Natural killer cell treated with Interleukin-12 subunit alpha and Interleukin-12 subunit beta and Interleukin-15 and Interleukin-18, amount 100 ng/mL, for 72 hours (primary cell): Measurements from ENCODE around the gene FAM90A1. TPM values are rescaled to one million over a fixed set of nuclear protein-coding genes. Genes with fewer than 3 reads are reported as not detected.
"Not testable (repeated sequence)": the region's sequence is repeated elsewhere in the genome, so short reads cannot be mapped to it uniquely, and the experiment has no call there.

Experiments used
- ATAC-seq, 2 donors: fragments of 150-1000 bp; cut with Tn5 transposase in 1 of 2; sonication (Bioruptor Pico), chemical (Tn5 transposase) in 1 of 2; 2 replicates each; pipeline ENCODE4 v1.10.0; 2021
- DNase-seq: peaks from one replicate; pipeline ENCODE4 v3.0.0; 2022; ENCODE audit warnings: low spot score
- H3K27ac Mint-ChIP-seq, 2 donors: 1 replicate in 1 of 2; 2 replicates in 1 of 2; pipeline ENCODE4 v1.8.0; 2022; ENCODE audit warnings: mixed read lengths in 2 of 2, mild to moderate bottlenecking in 1 of 2, moderate library complexity in 1 of 2
- H3K27me3 Mint-ChIP-seq, 2 donors: 1 replicate in 1 of 2; 2 replicates in 1 of 2; pipeline ENCODE4 v1.8.0; 2022; ENCODE audit warnings: mixed read lengths in 2 of 2
- H3K36me3 Mint-ChIP-seq: one replicate; pipeline ENCODE4 v1.8.0; 2022; ENCODE audit warnings: mixed read lengths
- H3K4me1 Mint-ChIP-seq, 2 donors: 1 replicate in 1 of 2; 2 replicates in 1 of 2; pipeline ENCODE4 v1.8.0; 2022; ENCODE audit warnings: low read depth in 2 of 2, mixed read lengths in 2 of 2, mild to moderate bottlenecking in 1 of 2
- H3K4me3 Mint-ChIP-seq: one replicate; pipeline ENCODE4 v1.8.0; 2022; ENCODE audit warnings: mixed read lengths
- H3K9me3 Mint-ChIP-seq: 2 replicates; pipeline ENCODE4 v1.8.0; 2022; ENCODE audit warnings: mixed read lengths
- total RNA-seq, 2 donors: library from RNA; stranded (reverse); gene quantifications; one replicate each; pipeline ENCODE4 v1.2.3, GENCODE V29; 2022

FAM90A1 gene
- total RNA-seq, 2 donors from 2014 or later = 0.36 TPM; not detected in 1

GRCh38 chr12:8241917-8242621, 14.7 kb upstream of the FAM90A1 start:
- not testable (repeated sequence) for H3K27me3 Mint-ChIP-seq, DNase-seq, ATAC-seq, H3K9me3 Mint-ChIP-seq, H3K36me3 Mint-ChIP-seq
- peak overlapping the region; percentile 86 for H3K4me3 Mint-ChIP-seq
- peaks cover 7 to 13% of the 10 kb centered on the region in 2 donors for H3K4me1 Mint-ChIP-seq
- peak overlapping the region in 1 of 2 donors; percentile 47 for H3K27ac Mint-ChIP-seq

DNA sequence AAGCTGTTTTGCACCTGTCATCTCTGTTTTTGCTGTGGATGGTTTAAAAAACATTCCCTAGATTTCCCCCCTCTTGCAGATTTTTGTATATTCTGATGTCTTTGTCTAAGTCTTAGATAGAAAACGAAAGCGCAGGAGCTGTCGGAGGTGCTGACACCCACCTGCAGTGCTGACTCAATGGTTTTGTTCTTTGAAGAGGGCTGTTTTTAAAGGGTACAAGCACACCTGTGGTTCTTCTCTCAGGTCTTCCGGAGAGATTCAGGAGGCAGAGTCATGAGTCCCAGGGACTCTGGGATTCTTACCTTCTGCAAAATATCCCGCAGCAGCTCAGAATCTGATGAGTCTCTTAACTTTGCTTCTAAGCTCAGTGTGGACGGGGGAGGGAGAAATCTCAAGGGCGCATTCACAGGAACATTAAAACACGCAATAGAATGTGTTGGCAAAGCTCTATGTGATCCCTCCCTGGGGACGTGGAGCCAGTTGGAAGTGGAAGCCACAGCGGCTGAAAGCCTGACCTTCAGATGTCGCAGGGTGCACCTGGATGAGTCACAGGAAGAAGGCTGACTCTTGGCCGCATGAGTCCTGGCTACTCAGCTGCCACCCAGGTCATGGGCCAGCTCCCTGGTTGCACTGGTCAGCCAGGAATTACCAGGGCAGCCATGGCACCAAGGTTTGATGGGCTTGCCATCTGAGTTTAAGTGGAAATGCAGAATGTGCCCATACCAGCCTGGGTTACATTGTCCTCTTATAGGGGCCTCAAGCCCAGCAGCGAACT, 13.1 kb upstream of the FAM90A1 start:
- H3K4me1 Mint-ChIP-seq = peaks cover 7 to 13% of the 10 kb centered on the region in 2 donors
- H3K4me3 Mint-ChIP-seq, DNase-seq, ATAC-seq, H3K9me3 Mint-ChIP-seq, H3K27me3 Mint-ChIP-seq, H3K27ac Mint-ChIP-seq, H3K36me3 Mint-ChIP-seq: not testable (repeated sequence)

DNA sequence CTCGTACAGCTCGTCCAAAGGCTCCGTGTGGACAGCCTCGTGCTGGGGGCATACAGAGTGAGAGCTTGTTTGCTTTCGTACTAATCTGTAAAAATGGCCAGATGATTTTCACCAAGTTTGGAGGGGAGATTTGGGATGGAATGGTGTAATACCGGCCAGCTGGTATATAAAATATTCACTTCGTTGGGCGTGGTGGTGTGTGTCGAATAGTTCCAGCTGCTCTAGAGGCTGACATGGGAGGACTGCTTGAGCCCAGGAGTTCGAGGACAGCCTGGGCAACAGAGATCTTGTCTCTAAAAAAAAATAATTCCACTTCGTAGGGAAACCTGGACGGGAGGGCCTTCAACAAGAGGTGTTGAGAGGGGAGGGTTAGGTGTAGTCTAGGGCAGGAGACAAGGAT, 9.6 kb upstream of the FAM90A1 start:
- not testable (repeated sequence) for ATAC-seq, DNase-seq, H3K4me3 Mint-ChIP-seq, H3K9me3 Mint-ChIP-seq, H3K27ac Mint-ChIP-seq, H3K27me3 Mint-ChIP-seq, H3K36me3 Mint-ChIP-seq
- peaks cover 4 to 10% of the 10 kb centered on the region in 2 donors for H3K4me1 Mint-ChIP-seq

GRCh38 chr12:8235316-8236157, 8.1 kb upstream of the FAM90A1 start:
- H3K27me3 Mint-ChIP-seq, ATAC-seq, H3K27ac Mint-ChIP-seq, H3K36me3 Mint-ChIP-seq, H3K9me3 Mint-ChIP-seq, DNase-seq, H3K4me3 Mint-ChIP-seq: not testable (repeated sequence)
- H3K4me1 Mint-ChIP-seq = peaks cover 0 to 12% of the 10 kb centered on the region in 2 donors

DNA sequence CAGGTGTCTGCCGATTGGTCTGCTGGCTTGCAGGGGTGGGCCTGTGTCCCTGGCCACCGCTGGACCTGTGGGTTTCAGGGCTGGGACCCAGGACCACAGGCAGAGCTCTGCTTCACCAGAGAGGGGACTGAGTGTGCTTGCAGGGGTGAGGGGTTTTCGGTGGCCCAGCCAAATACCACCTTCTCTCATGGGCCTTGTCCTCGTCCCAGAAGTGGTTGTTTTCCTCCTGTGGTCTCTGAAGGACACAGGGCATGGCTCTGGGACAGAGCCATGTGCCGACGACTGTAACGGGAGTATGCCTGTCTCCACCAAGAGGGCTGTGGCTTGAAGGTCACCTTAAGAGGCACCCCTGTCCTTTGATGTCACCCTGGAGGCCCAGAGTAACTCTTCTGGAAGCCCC, 7.3 kb upstream of the FAM90A1 start:
- not testable (repeated sequence) for H3K27ac Mint-ChIP-seq, DNase-seq, H3K9me3 Mint-ChIP-seq, H3K4me3 Mint-ChIP-seq, H3K27me3 Mint-ChIP-seq, ATAC-seq, H3K36me3 Mint-ChIP-seq
- H3K4me1 Mint-ChIP-seq = peaks cover 0 to 12% of the 10 kb centered on the region in 2 donors

GRCh38 chr12:8233935-8234495, 6.6 kb upstream of the FAM90A1 start:
- not testable (repeated sequence) for DNase-seq, H3K36me3 Mint-ChIP-seq

GRCh38 chr12:8233300-8233855, 6.0 kb upstream of the FAM90A1 start:
- DNase-seq, H3K36me3 Mint-ChIP-seq: not testable (repeated sequence)

More at GRCh38 chr12:8233935-8234495, 6.6 kb upstream of the FAM90A1 start:
- ATAC-seq, H3K27me3 Mint-ChIP-seq, H3K27ac Mint-ChIP-seq, H3K9me3 Mint-ChIP-seq, H3K4me3 Mint-ChIP-seq: not testable (repeated sequence)
- peaks cover 0 to 12% of the 10 kb centered on the region in 2 donors for H3K4me1 Mint-ChIP-seq

DNA sequence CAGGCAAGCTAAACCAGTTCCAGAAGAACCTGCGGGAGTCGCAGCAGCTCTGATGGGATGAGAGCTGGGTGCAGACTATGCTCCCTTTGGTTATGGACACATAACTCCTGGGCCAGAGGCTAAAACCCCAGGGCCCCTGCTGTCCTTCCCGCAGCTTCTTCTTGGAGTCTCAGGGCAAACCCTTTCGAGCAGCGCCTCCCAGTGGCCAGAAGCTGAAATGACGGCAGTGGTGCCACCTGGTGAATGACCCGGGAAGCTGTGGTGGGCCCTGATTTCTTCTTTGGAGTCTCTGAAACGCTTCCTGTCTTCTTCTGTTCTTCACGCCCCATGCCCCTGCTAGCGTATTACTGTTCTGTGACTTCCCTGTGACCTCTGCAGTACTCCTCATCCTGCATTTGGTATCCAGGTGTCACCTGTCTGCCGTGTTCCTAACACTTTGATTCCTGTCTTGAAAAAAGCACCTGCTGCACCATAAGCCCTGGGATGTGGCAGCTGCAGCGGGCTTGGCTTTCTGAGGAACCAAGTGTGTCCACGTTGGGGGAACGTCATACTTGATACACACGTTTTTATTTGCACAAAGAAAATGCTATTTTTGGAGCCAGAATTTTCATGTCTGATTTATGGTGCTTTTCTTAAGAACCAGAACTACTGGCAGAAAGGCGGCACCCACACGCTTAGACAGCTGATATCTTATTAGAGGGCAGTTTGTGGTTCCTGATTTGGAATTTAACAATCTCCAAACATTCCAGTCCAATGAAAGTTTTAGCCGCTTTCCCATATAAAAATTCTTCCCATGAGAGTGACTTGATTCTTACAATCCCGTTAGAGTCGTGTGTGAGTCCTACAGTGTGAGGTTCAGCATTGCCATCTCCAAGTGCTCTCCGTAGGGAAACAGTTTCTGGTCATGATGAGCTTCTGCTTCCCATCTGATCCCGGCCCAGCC, 4.5 kb upstream of the FAM90A1 start:
- not testable (repeated sequence) for H3K9me3 Mint-ChIP-seq, H3K4me3 Mint-ChIP-seq, H3K36me3 Mint-ChIP-seq, DNase-seq, ATAC-seq, H3K27me3 Mint-ChIP-seq
- Mint-ChIP-seq H3K27ac (peak overlapping the region in 1 of 2 donors; percentile 43), H3K4me1 (peaks cover 0 to 11% of the 10 kb centered on the region in 2 donors)

More at GRCh38 chr12:8233300-8233855, 6.0 kb upstream of the FAM90A1 start:
- H3K27ac Mint-ChIP-seq, H3K4me3 Mint-ChIP-seq, ATAC-seq, H3K9me3 Mint-ChIP-seq, H3K27me3 Mint-ChIP-seq: not testable (repeated sequence)
- H3K4me1 Mint-ChIP-seq = peaks cover 0 to 12% of the 10 kb centered on the region in 2 donors

- Mint-ChIP-seq H3K4me1 (peaks cover 0 to 13% of the 10 kb centered on the region in 2 donors), H3K27ac (peak overlapping the region in 1 of 2 donors; percentile 43)
- H3K27me3 Mint-ChIP-seq, ATAC-seq, H3K4me3 Mint-ChIP-seq, H3K36me3 Mint-ChIP-seq, DNase-seq, H3K9me3 Mint-ChIP-seq: not testable (repeated sequence)
Measured at GRCh38 chr12:8231049-8231448, 3.6 kb upstream of the FAM90A1 start.

DNA sequence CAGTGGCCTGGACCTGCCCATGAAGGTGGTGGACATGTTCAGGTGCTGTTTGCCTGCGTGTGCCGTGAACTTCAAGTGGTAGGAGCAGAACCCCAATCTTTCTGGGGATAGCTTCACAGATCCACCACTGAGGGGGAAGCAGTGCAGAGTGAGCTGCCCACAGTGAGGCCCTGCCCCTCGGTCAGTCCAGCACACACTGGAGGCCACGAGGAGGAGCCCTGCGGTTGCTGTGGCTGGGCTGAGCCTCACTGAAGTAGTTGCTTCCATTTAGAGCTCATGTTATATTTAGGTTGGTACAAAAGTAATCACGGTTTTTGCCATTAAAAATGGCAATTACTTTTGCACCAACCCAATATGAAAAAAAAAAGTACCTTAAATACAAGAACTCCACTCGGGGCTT, 2.1 kb upstream of the FAM90A1 start:
- H3K27me3 Mint-ChIP-seq, H3K4me3 Mint-ChIP-seq, H3K27ac Mint-ChIP-seq, H3K36me3 Mint-ChIP-seq, ATAC-seq, H3K9me3 Mint-ChIP-seq, DNase-seq: not testable (repeated sequence)
- H3K4me1 Mint-ChIP-seq = peaks cover 0 to 16% of the 10 kb centered on the region in 2 donors

- Mint-ChIP-seq H3K27ac (peak overlapping the region in 1 of 2 donors; percentile 60), H3K4me1 (peaks cover 0 to 16% of the 10 kb centered on the region in 2 donors)
- not testable (repeated sequence) for ATAC-seq, H3K36me3 Mint-ChIP-seq, DNase-seq, H3K4me3 Mint-ChIP-seq, H3K27me3 Mint-ChIP-seq, H3K9me3 Mint-ChIP-seq
Measured at GRCh38 chr12:8228607-8229006, 1.2 kb upstream of the FAM90A1 start.

DNA sequence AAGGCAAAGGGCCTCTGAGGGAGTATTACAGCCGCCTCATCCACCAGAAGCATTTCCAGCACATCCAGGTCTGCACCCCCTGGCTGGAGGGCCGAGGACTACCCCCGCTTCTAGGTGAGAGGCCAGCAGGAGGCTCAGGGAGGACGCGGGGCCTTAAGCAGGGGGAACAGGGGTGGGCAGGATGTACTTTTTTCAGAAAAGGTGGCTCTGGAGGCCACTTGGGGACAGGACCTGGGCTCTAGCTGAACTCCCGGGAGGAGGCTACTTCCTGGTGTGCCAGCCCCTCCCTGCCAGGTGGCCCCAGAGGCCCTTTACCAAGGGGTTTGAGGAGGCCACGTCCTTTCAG, 287 bp upstream of the FAM90A1 start:
- DNase-seq, H3K9me3 Mint-ChIP-seq, H3K27me3 Mint-ChIP-seq, H3K4me3 Mint-ChIP-seq, H3K36me3 Mint-ChIP-seq, ATAC-seq: not testable (repeated sequence)
- peak overlapping the region in 1 of 2 donors; percentile 60 for H3K27ac Mint-ChIP-seq
- peaks cover 0 to 16% of the 10 kb centered on the region in 2 donors for H3K4me1 Mint-ChIP-seq
